GM20431 (cell line): ENCODE data around the gene PAN2.
"Not testable (repeated sequence)": the region's sequence is repeated elsewhere in the genome, so short reads cannot be mapped to it uniquely, and the experiment has no call there.

ENCODE experiments used
- in situ Hi-C: fragments of 300-500 bp; cut with MseI, MboI; formaldehyde crosslinking; loops from one replicate; pipeline ENCODE4 v1.15.0; 2020; ENCODE audit warnings: low sequenced_read_pairs; ENCODE audit not compliant: unreplicated experiment

Gene PAN2

DNA sequence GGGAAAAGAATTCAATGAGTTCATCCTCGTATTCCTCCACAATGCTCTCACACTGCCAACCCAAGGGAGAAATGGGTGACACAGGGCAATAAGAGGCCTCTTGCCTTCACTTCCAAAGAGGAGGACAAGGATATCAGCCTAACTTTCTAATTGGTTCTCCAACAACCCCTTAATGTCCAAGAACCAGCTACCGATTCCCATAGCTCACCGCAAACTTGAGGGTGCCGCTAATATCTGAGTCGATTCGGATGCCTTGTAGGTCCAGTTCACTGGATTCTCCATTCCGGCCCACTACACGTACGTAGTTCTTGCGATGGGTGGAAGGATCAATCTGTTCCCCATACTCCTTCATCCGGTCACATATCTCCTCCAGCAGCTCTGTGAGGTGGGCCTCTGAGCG is 22.8 kb downstream of the PAN2 start:
- in situ Hi-C loops = no loop called here

DNA sequence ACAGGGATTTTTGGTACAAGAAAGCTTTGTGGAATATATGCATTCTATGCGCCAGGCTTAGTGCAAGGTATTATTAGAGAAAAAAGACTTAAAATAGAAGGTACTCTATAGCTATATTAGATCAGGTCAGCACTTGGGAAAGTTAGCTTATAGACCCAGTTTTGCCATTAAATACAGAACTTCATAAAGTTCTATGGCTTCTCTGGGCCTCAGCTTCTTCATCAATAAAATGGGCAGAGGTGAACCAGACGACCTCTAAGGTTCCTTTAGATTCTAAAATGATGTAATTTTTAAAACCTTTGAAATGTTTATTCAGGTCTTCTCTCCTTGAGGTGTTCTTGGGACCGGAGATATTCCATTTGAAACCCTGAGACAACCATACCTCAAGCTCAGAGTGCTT is 25.1 kb downstream of the PAN2 start:
- in situ Hi-C loops = no loop called here

DNA sequence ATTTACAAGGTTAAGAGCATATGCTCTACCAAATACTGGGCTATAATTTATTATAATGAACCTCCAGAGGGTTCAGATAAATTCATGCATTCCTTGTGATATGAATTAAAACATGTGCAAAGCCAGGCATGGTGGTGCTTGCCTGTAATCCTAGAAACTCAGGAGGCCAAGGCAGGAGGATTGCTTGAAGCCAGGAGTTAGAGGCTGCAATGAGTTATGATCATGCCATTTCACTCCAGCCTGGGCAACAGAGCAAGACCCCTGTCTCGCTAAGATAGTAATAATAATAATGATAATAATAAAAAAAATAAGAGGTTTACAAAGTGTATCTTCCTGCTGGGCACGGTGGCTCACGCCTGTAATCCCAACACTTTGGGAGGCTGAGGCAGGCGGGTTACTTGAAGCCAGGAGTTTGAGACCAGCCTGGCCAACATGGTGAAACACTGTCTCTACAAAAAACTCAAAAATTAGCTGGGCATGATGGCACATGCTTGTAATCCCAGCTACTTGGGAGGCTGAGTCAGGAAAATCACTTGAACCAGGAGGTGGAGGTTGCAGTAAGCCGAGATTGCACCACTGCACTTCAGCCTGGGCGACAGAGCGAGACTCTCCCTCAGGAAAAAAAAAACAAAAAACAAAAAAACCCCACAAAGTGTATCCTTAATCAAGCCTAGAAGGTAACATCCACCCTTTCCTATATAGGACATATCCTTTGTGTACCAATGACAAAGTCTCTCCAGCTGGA is 26.4 kb downstream of the PAN2 start:
- in situ Hi-C loops = no loop called here

DNA sequence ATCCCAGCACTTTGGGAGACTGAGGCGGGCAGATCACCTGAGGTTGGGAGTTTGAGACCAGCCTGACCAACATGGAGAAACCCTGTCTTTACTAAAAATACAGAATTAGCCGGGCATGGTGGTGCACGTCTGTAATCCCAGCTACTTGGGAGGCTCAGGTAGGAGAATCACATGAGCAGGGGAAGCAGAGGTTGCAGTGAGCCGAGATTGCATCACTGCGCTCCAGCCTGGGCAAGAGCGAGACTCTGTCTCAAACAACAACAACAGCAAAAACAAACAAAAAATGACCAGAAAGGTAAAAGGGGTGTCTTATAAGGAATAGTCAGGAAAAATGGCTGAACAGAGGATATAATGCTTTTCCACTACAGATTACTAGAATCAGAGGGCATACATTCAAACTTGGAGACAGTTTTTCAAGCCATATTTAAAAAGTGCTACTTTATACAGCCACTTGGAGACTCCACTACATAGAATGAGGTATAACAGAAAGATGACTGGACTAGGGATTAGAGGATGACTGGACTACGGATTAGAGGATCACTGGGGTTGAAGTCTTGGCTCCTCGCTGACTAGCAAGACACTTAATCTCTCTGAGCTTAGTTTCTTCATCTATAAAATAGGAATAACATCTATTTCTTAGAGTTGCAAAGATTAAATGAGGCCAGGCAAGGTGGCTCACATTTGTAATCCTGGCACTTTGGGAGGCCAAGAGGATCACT is 28.8 kb downstream of the PAN2 start:
- in situ Hi-C loops = no loop called here

DNA sequence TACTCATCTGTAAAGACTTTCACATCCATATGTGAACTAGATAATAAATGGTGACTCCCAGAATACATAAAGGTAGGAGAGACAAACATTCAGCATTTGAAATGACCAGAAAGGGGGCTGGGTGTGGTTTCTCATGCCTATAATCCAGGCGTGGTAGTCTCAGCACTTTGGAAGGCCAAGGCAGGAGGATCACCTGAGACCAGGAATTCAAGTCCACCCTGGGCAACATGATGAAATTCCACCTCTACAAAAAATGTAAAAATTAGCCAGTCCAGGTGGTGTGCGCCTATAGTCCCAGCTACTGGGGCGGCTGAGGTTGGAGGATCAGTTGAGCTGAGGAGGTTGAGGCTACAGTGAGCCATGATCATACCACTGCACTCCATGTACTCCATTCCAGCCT is 29.5 kb downstream of the PAN2 start:
- in situ Hi-C loops = no loop called here

DNA sequence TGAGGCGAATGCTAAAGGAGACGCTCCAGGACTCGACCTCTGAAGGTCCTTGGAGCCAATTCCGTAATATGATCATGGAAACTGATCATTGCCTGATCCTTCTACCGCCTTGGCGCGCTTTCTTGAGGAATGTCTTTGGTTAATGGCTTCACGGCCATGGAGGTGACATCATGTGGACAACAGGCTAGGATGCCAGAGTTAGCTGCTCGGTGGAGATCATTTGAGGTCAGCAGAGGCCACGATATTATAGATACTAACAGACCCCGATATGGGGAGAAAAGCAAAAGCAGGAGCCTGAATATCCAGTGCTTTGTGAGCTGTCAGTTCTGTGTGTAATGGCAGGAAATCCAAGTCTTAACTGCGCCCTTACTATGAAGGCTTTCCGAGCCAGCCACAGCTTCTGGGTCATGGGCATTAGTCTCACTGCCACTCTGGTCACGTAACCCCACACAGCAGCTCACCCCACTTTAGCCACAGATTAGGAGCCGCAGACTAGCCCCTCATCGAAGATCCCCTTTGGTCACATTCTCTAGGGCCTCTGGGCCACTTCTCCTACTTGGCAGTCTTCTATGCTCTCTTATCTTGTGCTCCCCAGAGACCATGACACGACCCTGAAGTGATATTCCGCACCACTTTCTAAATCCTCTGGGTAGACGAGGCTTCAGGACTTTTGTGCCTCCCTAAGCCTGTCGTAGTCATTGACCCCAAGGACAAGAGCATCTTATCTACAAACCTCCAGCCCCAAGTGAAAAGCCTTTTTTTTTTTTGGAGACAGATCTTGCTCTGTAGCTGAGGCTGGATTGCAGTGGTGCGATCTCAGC is 32.9 kb downstream of the PAN2 start:
- in situ Hi-C loops = no loop called here

DNA sequence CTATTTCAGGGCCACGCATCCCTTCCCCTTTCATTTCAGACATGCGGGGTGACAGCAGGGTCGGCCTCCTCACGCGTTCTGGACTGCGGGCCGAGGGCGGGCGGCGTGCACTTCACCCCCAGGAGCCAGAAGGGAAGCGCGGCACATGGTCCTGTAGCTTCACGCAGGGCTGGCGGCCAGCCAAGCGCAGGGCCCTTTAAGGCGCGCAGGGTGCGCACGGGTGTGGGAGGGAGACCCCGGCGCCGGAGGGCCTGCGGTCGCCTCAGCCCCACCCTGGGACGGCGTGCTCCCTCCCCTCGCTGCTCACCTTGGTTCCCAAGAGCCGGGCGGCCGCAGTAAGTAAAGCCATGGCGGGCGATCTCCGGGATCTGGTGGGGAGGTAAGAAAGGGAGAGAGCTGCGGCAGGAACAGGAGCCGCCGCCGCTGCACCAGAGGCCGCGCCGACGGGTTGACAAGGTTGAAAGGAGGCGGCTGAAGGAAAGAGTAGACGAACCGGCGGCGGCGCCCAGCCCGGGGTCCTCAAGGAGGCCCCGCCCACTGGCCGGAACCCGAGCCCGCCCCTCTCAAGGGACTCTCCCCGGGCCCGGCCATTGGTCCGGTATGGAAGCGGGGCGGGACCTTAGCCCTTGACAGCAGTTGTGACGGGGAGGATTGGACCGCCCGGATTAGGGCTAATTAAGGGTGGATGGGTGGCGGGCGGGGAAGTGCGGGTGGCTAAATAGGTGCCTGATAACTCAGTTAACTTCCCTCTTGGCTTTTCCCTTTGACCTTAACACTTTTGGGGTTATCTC is 33.8 kb downstream of the PAN2 start, which contains the start of gene CS:
CS (minus strand) TSS at position 478 of the 791 bp plus-strand sequence; CDS start at position 349, 129 bp downstream.
- in situ Hi-C loops = no loop called here

DNA sequence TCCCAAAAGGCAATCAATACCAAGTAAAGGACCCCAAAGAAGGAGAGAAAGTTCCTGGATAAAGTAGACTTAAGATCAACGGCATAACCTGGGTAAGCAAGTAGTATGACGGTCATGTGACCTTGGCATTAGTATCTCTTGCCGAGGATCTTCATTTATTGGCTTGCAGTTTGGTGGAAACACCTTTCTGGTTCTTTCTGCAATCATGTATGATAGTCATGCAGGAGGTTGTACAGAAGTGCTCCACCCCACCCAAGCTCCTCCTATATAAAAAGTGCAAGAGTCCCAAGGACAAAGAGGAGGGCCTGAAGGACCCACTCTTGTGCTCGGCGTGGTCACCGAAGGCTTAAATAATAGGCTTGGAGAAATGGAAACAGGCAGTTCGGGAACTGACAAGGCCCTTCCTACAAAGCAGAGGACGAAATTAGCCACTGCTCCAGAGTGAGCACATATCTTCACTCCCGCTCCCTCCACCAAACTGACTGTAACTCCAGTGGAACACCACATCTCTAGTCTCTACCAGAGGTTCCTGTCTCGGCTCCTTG is 34.4 kb downstream of the PAN2 start:
- in situ Hi-C loops = no loop called here

DNA sequence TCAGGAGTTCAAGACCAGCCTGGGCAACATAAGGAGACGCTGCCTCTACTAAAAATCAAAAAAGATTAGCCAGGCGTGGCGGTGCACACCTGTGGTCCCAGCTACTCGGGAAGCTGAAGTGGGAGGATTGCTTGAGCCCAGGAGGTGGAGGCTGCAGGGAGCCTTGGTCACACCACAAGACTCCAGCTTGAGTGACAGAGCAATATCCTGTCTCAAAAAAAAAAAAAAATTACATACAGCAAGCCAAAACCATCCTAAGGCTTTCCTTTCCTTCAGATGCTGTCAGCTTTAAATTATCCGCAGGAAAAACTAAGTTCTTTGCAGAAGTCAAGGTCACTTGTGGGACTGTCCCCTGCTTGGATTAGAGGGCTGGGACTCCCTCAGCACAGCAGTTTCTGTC is 35.0 kb downstream of the PAN2 start:
- in situ Hi-C loops = no loop called here

DNA sequence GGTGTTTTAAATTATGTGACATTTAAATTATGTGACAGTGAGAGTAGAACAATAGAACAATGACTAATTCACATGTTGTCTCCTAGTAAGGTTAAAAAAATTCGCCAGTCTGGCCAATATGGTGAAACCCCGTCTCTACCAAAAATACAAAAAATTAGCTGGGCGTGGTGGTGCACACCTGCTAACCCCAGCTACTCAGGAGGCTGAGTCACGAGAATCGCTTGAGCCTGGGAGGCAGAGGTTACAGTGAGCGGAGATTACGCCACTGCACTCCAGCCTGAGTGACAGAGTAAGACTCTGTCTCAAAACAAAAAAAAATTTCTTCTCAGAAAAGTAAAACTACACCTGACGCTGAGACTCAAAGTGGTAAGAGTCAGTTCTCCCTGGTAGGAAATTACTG is 36.4 kb downstream of the PAN2 start:
- in situ Hi-C loops = no loop called here

DNA sequence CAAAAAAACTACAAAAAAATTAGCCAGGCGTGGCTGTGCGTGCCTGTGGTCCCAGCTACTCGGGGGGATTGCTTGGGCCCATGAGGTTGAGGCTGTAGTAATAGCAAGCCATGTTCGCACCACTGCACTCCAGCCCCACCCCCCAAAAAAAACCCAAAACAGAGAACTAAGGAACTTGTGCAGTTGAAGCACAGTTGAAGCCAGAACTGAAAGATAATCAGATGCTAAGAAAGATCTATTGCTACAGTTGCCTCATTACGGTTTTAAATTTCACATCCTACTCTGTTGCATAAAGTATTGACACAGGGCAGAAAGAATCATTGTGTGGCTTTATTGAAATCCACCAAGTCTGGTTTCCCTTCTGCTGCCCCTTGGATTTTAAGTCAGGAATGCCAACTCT is 37.5 kb downstream of the PAN2 start:
- in situ Hi-C loops = no loop called here

DNA sequence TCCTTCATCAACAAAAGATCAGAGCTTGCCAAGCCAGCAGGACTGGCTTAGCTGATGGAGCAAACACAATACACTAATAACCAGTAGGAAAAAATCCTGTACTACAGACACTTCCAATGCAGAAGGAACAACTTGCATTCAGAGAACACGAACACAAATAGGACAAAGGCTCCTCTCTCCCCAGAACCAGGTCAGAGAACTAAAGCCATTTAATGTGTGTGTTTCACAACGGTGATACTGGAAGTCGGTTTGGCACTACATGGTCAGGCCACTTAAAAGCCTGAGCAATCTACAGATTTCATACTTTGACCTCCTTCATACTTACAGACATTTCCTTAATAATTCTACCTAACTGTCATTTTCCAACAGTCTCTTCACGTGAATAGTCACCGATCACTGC is 40.0 kb downstream of the PAN2 start:
- in situ Hi-C loops = no loop called here

DNA sequence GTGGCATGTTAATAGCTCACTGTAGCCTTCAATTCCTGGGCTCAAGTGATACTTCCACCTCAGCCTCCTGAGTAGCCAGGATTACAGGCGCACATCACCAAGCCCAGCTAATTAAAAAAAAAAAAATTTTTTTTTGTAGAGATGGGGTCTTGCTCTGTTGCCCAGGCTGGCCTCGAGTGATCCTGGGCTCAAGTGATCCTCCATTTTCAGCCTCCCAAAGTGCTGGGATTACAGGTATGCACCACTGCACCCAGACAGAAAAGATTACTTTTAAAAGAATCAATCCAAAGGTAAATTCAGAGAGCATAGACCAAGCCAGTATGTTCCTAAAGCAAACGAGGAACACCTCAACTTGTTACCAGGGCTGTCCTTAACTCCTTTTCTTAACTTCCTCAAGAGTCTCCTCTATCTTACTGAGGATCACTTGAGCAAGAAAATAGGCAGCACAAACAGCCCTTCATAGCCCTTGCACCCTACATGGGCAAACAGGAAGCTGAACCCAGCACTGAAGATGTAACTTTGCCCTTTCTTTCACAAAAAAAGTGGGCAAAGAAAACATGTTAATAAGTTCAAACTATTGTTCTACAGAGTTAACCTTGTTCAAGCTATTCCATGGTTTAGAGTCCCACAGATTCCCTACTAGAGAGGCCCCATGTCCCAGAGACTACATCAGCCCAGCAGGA is 45.0 kb downstream of the PAN2 start:
- in situ Hi-C loops = no loop called here

DNA sequence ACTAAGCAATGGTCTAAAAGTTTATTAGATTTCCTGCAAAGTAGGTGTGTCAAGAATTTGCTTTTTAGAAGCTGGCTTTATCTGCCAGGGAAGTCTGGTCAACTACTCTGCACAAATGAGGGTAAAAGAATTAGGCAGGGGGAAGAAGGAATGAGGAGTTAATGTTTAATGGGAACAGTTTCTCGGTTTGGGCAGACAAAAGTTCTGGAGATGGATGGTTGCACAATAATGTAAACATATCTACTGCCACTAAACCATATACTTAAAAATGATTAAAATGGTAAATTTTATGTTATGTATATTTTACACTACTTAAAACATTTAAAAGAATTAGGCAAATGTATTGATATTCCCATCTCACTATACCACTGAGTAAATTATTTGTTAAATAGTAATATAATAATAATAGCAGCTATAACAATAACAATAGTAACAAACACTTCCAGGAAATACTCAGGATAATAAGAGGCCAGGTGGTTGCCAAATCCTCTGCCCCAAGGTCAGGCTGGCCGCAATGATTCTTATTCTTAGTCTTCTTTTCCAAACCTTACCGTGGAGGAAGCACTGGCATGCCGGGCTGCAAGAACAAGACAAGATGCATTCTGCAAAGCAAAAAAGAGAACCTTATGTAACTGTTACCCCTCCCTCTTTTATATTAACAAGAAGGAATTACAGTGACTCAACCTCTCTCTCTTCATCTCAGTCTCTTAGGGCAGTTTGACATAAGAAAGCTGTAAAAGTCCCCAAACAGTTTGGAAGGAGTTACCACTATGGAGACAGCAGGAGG is 47.6 kb downstream of the PAN2 start:
- in situ Hi-C loops = no loop called here

DNA sequence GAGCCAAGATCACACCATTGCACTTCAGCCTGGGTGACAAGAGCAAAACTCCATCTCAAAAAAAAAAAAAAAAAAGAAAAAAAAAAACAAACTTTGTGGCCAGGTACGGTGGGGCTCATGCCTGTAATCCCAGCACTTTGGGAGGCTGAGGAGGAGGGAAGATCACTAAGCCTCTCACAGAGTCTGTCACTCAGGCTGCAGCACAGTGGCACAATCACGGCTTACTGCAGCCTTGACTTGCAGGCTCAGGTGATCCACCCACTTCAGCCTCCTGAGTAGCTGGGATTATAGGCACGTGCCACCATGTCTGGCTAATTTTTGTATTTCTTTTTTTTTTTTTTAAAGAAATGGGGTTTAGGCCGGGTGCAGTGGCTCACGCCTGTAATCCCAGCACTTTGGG is 49.5 kb downstream of the PAN2 start:
- in situ Hi-C loops = not testable (repeated sequence)

DNA sequence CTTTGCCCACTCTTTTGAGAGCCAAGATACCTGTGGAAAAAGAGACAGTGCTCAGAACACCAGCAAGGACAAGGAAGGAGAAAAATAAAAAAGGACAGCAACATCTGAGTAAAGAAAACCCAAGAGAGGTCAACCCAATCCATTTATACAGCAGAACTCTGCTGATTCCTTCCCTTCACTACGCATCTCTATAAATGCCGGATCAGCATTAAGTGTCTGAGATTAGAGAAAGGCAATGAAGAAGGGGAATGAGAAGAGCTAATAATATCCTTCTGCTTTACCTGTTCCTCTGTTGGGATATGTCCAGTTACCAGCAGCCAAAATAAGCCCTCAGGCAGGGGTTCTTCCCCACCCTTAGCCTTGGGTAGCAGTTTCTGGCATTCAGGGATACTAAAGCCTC is 51.2 kb downstream of the PAN2 start:
- in situ Hi-C loops = no loop called here

DNA sequence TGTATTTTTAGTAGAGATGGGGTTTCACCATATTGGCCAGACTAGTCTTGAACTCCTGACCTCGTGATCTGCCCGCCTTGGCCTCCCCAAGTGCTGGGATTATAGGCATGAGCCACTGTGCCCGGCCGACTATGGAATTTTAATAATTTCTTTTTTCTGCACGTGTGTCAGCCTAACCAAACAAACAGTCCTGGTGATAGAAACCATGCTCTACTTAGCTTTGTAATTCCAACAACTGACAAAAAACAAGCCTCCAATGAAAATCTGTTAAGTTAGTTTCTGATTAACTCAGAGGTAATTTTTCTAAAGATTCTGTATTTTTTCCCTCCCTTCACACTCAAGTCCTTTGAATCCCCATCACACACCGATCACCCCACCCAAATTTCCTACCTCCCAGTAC is 51.8 kb downstream of the PAN2 start:
- in situ Hi-C loops = no loop called here

DNA sequence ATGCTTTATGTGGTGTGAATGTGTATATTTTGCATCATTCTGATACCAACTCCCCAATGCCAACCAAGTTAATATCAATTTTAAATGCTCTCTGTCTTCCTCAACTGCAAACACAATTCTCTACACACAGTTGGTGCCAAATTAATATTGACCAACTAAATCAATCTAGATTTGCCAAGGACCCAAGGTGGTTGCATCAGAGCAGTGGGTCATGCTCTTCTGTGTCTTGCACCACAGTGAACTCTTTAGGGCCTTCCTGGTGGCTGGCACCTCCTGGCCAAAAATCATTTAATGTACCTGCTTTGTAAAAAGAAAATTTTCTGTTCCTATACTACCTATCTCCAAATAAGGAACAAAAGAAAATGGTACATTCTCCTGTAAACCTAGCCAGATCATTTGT is 53.0 kb downstream of the PAN2 start:
- in situ Hi-C loops = no loop called here

DNA sequence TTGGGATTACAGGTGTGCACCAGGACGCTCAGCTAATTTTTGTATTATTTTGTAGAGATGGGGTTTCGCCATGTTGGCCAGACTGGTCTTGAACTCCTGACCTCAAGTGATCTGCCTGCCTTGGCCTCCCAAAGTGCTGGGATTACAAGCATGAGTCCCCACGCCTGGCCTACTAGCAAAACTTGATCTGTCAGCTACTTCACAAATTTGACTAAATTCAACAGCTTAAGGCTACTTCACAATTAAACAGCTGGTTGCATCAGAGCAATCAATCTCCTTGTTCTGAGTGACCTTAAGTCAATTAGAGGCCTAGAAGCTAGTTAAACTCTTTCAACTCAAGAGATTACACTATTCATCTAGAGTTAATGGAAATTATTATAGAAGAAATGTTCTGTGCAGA is 54.9 kb downstream of the PAN2 start:
- in situ Hi-C loops = no loop called here
